T-helper 2 cell (primary cell): ENCODE results near the gene HOXA11.

Source experiments
- DNase-seq, 5 experiments: peaks; one replicate each; pipeline versions ENCODE4 v3.0.0 to v3.0.0-alpha.2; 2012 to 2022

HOXA11 gene

DNA sequence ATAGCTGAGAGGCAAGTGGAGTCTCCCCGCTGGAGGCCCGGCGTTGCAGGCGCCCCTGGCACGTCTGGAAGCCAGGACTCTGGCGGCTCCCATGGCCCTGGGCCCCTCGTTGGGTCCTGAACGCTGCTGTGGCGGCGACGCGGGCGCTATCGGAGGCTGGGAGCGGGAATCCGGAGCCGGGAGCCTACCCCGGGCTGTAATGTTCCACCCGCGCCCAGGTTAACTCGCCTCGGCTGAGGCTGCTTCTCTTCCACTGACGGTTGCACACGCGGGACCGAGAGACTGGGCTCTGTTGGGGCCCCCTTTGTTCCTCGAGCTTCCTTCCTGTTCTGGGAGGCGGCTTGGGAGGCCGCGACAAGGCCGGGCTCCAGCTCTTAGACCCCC, 40.3 kb downstream of the HOXA11 start:
- no peak for DNase-seq

GRCh38 chr7:27143950-27144780, 40.9 kb downstream of the HOXA11 start:
- DNase-seq = no peak

GRCh38 chr7:27143023-27143949, 41.7 kb downstream of the HOXA11 start, which contains the start of gene HOXA5:
HOXA5 (minus strand) TSS chr7:27143681; CDS start chr7:27143607, 74 bp downstream.
- DNase-seq = no peak

DNA sequence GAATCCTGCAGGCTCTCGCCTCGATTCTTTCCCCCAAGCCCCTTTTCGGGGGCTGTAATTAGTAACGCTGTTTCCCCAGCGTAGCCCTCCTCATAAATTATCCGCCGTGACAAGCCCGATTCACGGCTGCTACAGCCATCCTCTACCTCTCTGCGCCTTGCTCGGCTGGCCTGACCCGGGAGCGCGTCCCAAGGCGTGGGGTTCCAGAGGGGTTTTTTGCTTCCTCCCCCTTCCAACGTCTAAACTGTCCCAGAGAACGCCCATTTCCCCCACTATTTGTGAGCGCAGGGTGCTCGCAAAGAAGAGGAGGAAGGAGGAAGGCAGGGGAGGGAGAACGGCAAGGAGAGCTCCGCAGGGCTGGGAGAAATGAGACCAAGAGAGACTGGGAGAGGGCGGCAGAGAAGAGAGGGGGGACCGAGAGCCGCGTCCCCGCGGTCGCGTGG, 42.4 kb downstream of the HOXA11 start:
- DNase-seq = no peak

DNA sequence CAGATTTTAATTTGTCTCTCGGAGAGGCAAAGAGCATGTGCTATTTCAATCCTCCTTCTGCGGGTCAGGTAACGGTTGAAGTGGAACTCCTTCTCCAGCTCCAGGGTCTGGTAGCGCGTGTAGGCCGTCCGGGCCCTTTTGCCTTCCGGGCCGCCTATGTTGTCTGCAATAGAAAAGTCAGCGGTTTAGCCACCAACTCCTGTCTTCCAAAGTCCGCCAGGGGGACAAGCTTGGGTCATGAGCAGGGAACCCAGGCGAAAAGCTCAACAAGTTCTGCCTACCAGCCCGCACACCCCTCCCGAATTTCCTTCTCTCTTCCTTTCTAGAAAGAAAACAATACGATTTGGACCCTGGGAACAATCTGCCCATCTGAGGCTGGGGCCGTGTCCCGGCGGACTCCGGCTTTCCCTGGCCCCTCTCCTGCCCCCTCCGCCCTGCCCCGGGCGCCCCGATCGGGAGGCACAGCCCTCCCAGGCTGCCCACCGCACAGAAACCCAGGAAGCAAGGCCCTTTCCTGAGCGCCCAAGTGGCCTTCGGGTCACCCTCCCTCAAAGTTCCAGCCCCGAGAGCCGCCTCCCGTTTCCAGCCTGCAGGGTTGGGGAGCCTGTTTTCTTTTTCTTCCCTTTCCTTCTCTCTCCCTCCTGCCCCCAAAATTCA, 43.0 kb downstream of the HOXA11 start:
- no peak for DNase-seq

GRCh38 chr7:27141137-27141922, 43.7 kb downstream of the HOXA11 start:
- no peak for DNase-seq

DNA sequence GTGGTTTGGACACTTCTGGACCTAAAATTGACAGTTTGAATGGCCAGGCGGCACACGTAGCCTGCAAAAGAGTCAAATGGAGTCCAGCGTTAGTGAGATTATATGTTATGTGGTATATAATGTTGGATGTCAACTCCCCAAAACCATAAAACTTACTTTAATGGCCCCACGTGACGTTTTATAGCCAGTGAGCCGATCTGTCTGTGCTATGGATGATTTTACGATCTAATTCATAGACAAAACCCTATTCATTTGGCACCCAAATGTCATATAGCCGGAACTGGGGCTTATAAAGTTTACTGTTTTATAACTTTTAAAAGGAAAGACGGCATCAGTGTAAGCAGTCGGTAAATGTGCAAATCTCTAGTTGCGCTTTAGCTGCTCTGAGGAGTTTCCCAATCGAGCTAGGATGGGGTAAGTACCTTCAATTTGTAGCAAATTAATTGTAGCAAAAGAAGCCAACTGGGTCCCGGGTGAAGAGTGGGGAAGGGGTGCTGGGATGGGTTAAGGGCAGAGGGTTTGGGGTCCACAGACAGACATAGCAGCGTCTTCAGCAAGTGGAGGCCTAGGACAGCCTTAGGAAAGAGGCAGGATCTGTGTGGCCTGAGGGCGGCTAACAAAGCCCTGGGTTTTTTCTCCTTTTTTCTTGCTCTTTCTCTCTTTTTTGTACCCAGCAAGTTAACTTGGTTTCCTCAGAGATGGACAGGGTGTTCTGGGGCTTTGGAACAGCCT, 44.7 kb downstream of the HOXA11 start:
- no peak for DNase-seq

DNA sequence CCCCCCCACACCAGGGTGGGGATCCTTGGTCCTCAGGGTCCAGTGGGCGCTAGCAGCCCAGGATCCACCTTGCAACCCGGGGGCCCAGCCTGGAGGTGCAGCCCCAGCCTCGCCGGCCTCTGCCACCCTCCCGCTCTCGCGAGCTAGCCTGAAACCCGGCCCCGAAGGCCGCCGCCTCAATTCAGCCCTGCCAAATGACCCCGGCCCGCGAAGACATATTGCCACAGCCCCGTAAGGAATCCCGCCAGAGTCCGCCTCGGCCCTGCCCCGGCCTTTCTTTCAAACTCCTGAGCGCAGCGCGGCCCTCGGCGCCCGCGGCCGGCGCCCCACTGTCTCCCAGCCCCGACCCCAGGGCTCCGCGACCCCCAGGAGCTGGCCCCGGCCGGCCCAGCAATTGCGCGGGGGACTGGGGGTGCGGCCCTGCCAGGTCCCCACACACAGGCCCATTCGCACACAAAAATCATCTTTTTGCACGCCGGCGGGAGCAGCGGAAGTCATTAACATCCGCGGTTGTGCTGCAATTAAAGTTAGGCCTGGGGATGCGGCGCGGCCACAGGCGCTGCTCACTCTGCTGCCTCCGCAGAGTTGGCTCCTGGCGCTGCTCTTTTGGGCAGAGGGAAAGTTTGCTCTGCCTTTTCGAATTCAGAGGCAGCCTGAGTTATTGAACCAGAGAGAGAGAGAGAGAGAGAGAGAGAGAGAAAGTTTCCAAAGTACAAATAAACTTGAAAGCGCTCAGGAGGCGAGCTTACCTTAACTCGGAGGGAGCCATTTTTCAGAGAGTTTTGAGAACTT, 45.5 kb downstream of the HOXA11 start:
- DNase-seq = no peak

DNA sequence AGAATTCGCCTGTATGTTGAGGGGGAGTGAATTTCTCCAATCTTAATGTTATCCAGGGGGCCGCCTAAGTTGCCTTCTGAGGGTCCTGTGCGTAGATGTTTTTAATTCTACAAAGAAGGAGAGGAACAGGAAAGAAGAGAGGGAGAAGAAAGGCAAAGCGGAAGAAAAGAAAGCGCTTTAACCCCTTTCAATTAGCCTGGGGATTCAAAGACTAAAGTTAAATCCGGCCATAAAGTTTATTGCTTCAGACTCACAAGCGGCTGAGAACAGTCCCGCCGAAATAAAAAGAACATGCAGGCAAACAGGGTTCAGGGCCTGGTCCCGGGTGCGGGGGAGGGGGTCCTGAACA, 46.1 kb downstream of the HOXA11 start:
- no peak for DNase-seq

GRCh38 chr7:27138472-27138871, 46.6 kb downstream of the HOXA11 start:
- no peak for DNase-seq

DNA sequence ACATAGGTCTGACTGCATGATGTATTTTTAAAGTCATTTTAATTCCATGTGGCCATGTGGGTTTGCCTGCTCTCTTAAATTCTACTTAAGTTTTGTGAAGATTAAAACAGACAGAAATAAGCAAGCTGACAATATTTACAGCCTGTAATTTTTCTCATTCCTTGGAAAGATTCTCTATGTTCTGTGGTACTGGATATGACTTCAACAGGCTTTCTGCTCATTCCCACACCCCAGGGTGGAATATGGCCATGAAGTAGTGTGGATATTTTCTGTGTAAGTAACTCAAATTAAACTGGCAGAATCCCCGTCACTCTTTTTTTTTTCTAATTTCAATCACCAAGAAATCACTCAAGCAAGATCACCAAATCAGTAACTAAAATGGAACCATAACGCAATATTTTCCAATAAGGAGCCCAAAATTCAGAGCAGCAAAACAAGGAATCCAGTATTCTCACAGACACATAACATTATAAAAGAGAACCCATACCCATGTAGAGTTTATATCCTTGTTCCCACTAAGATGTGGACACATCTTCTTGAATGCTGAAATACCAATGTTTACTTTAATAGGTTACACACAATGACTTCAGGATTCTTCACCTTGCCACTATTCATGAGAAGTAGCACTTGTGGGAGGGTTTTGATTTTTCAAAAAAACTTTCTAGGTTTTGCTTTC, 47.3 kb downstream of the HOXA11 start:
- no peak for DNase-seq

GRCh38 chr7:27134392-27134791, 50.6 kb downstream of the HOXA11 start:
- DNase-seq = peak in 1 of 5 experiments; percentile 53

DNA sequence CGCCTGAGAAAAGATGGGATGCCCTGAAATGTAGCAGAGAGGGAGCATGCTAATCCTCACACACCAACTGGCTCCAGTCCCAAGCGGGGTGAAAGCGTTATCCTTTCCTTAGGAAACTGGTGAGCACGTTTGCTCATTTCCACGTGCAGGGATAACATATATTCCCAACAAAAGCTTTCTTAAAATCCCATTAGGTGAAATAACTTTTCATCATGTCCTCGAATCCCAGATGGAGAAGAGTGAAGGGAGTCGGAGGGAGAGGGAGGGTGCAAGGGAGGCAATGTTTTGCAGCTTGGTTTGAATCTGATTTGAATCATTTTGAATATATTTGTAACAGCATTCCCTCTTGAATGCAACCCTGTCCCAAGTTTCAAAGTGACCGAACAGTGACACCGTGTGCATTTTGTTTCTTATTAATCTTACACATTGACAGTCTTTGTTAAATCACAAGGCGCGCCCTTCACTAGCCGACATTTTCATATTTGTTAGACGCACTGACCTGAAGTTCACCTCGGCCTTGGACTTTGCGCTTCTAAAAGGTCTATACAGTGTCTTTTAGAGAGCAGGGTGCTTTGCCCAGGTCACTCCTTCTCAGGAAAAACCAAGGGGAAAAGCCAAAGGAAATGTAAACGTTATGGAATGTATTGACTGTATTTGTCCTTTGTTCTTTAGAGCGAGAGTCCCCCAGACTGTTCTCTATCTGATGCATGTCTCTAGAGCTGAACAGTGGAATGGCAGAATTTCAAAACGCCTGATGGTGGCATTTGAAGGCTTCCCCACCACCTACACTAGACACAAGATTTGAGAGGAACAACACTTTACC, 51.4 kb downstream of the HOXA11 start:
- DNase-seq = no peak

- no peak for DNase-seq
Measured at GRCh38 chr7:27132978-27133377, 52.1 kb downstream of the HOXA11 start.

GRCh38 chr7:27132214-27132613, 52.8 kb downstream of the HOXA11 start:
- no peak for DNase-seq

- DNase-seq = no peak
Measured at GRCh38 chr7:27131390-27131819, 53.6 kb downstream of the HOXA11 start.
